Medulla oblongata (tissue), 1 donor: Measurements from ENCODE around the gene SMIM22.

Experiments
- DNase-seq: peaks from one replicate; pipeline ENCODE4 v3.0.0-alpha.2; 2015; ENCODE audit errors: extremely low spot score

Gene SMIM22

GRCh38 chr16:4795828-4796572, 831 bp downstream of the SMIM22 start:
- no peak for DNase-seq

GRCh38 chr16:4796982-4797804, 2.0 kb downstream of the SMIM22 start:
- DNase-seq = no peak

- no peak for DNase-seq
Measured at GRCh38 chr16:4797805-4798252, 2.7 kb downstream of the SMIM22 start.

- no peak for DNase-seq
Measured at GRCh38 chr16:4798456-4798855, 3.3 kb downstream of the SMIM22 start.

- no peak for DNase-seq
Measured at GRCh38 chr16:4799171-4799855, 4.1 kb downstream of the SMIM22 start.

GRCh38 chr16:4800290-4801041, 5.3 kb downstream of the SMIM22 start:
- peak; percentile 92 for DNase-seq

- DNase-seq = no peak
Measured at GRCh38 chr16:4801051-4801961, 6.1 kb downstream of the SMIM22 start.

GRCh38 chr16:4801962-4802658, 6.9 kb downstream of the SMIM22 start, which contains the start of gene ROGDI:
Gene ROGDI, minus strand, starts transcription at chr16:4802633. Its CDS starts 62 bp downstream, at chr16:4802571.
- peak; percentile 51 for DNase-seq

GRCh38 chr16:4802659-4803287, 7.6 kb downstream of the SMIM22 start:
- DNase-seq = peak; percentile 96

- DNase-seq = no peak
Measured at GRCh38 chr16:4803401-4803844, 8.3 kb downstream of the SMIM22 start.

GRCh38 chr16:4803898-4804762, 9.0 kb downstream of the SMIM22 start:
- no peak for DNase-seq

- DNase-seq = no peak
Measured at GRCh38 chr16:4805231-4805630, 10.1 kb downstream of the SMIM22 start.

- DNase-seq = no peak
Measured at GRCh38 chr16:4806280-4806679, 11.1 kb downstream of the SMIM22 start.

- no peak for DNase-seq
Measured at GRCh38 chr16:4811242-4811641, 16.1 kb downstream of the SMIM22 start.

- no peak for DNase-seq
Measured at GRCh38 chr16:4811773-4812172, 16.6 kb downstream of the SMIM22 start.

- no peak for DNase-seq
Measured at GRCh38 chr16:4813251-4814003, 18.3 kb downstream of the SMIM22 start.

GRCh38 chr16:4814046-4814445, 18.9 kb downstream of the SMIM22 start:
- DNase-seq = no peak
